ENCODE measurements around the gene CRTC1.

DNA sequence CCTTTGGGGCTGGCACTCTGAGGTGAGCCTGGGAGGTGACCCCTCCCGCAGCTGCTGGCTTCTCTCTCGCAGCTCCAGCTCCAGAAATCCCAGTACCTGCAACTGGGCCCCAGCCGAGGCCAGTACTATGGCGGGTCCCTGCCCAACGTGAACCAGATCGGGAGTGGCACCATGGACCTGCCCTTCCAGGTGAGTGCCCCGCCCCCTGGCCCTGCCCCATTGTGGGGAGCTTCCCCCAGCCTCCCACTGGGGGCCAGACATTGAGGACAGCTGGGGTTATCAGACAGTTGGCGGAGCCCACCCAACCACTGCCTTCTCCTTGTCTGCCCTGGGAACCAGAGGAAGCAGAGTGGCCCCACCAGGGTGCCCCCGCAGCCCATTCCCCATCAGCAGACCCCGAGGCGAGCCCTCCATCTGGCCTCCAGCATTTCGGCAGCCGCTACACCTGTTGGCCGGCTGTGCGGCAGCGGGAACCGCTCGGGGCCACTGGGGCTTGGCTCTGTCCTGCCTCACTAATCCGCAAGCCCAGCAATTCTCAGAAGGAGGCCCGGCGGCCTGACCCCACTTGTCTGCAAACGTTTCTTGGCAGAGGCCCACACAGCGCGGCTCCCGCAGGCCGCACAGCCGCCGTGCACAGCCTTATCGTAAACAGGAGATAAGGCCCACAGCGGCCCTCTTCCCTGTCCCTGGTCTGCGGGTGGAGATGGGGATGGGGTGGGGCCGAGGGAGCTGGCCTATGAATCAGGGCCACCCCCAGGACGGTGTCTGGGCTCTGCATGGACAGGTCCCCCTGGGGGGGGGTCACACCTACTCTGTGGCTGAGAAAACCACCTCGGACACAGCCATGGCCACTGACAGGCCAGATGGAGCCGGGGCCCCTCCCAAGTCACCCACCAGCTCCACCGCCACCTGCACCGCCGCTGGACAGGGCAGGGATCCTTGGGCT, 59.6 kb downstream of the CRTC1 start:
- TF ChIP-seq EZH2phosphoT487 (IDR thresholded peaks at IDR 0.05; ENCODE audit: low read depth, severe bottlenecking, unreplicated experiment) (no peak), CTCF (IDR thresholded peaks at IDR 0.05; ENCODE audit: poor library complexity) (no peak), EZH2 (IDR thresholded peaks at IDR 0.05; ENCODE audit: borderline replicate concordance) (no peak)
